ENCODE results near the gene RHOJ.
"Not testable (repeated sequence)": the region's sequence is repeated elsewhere in the genome, so short reads cannot be mapped to it uniquely, and the experiment has no call there.

The RHOJ gene

DNA sequence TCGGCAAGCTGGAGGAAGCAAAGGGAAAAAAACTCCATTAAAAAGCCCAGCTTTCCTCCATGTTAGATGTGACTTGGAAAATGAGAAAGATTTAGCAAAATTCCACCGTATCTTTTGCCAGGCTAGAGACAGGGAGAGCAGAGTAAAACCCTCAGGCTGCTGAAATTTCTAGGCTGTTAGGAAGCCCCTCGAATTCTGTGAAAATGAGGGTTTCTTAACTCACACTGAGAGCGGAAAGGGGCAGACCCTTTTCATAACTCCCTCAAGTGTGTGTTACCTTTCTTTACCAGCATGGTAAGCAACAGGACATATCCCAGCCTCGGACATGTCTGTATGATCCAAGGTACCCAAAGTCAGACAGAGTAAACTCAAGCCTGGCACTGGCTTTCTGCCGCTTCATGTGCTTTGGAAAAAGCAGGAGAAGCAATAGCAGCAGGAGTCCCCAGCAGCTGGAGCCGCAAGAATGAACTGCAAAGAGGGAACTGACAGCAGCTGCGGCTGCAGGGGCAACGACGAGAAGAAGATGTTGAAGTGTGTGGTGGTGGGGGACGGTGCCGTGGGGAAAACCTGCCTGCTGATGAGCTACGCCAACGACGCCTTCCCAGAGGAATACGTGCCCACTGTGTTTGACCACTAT is at the start of gene RHOJ:
Gene RHOJ, plus strand, starts transcription at position 37 of the 637 bp plus-strand sequence. Its CDS starts 427 bp downstream, at position 464.
- no peak for DNase-seq (ENCODE audit: low spot score in 2 of 2)
- Mint-ChIP-seq H3K4me3 (no peak within 1 kb of the TSS), H3K27ac (ENCODE audit: low read depth) (no peak within 1 kb of the TSS), H3K36me3 (ENCODE audit: insufficient read depth) (peaks cover 2% of the 10 kb centered on the region), H3K4me1 (no peaks in the 10 kb centered on the region), H3K27me3 (peaks cover 19% of the 10 kb centered on the region), H3K9me3 (no peaks in the 10 kb centered on the region)
- ATAC-seq (replicated peaks; ENCODE audit: extremely low read depth, poor library complexity, severe bottlenecking), result no peak

DNA sequence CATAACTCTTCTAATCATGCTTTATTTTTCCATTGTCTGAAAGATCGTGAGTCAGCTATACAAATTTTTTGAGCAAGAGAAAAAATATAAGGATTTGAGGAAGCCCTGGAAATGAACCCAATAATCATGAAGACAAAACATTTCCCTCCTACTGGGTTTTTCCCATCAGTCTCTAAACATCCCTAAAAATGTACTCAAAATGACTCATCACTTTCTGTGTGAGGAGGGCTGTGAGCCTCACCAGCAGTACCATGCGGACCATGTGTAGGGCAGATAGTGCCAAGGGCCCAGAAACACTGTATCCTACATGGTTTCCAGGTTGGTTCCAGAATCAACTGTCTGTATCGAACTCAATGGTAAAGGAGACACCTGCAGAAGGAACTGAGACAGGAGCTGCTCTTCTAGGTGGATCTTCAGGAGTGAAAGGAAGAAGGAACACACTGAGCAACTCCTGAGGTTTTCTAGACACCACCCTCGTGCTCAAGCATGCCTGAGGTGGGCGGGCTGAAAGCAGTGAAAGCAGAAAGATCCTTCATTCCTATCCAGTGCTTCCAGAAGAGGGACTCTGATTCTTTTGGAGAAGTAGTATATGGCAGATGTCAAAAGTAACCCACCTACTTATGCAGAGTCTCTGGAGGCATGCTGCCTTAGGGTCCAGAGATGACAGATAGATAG is 48.6 kb upstream of the RHOJ start:
- H3K4me1 Mint-ChIP-seq, result no peaks in the 10 kb centered on the region

DNA sequence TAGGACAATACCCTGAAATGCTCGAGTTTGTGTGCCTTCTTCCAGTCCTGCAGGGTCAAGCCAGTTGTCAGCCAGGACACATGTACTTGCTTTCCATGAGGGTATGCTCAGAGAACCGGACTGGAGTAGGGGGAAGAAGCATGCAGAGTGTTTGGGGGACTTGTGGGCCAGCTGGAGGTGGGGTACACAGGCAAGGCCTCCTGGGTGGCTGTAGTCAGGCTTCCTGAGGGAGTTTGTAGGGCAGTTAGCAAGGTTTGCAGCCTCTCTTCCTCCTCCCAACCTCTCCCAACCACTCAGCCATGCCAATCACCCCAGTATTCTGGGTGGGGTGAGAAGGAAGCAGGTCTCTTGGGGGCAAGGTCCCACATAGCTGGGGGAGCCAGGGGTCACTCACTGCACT is 47.0 kb upstream of the RHOJ start:
- Mint-ChIP-seq H3K9me3 (no peaks in the 10 kb centered on the region), H3K27ac (ENCODE audit: low read depth) (no peak overlapping the region), H3K4me3 (no peak overlapping the region), H3K4me1 (no peaks in the 10 kb centered on the region), H3K27me3 (peaks cover 7% of the 10 kb centered on the region), H3K36me3 (ENCODE audit: insufficient read depth) (no peaks in the 10 kb centered on the region)
- DNase-seq (ENCODE audit: low spot score in 2 of 2) (no peak), ATAC-seq (replicated peaks; ENCODE audit: extremely low read depth, poor library complexity, severe bottlenecking) (no peak)

More for the DNA sequence above, 48.6 kb upstream of the RHOJ start:
- Mint-ChIP-seq H3K9me3 (no peaks in the 10 kb centered on the region), H3K27ac (ENCODE audit: low read depth) (no peak overlapping the region), H3K4me3 (no peak overlapping the region), H3K27me3 (peaks cover 7% of the 10 kb centered on the region), H3K36me3 (ENCODE audit: insufficient read depth) (no peaks in the 10 kb centered on the region)
- no peak for ATAC-seq (replicated peaks; ENCODE audit: extremely low read depth, poor library complexity, severe bottlenecking)
- no peak for DNase-seq (ENCODE audit: low spot score in 2 of 2)

DNA sequence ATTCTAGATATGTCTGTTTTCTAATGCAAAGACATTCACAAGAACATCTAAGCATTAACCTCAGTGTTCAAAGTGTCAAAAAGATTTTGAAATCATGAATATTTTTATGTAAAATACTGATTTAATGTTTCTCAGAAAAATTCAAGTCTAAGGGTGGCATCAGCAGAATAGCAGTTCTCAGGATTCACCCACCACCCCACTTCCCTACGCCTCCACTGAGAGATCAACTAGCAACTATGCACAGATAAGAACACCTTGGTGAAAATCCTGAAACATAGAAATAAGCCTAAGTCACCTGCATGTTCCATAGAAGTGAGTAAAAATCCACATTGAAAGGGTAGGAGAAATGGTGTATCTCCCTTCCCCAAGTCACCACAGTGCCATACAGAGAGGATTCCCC is 40.9 kb upstream of the RHOJ start:
- Mint-ChIP-seq H3K4me1 (no peaks in the 10 kb centered on the region), H3K27ac (ENCODE audit: low read depth) (no peak overlapping the region), H3K27me3 (peaks cover 3% of the 10 kb centered on the region), H3K4me3 (no peak overlapping the region), H3K9me3 (no peaks in the 10 kb centered on the region), H3K36me3 (ENCODE audit: insufficient read depth) (no peaks in the 10 kb centered on the region)
- DNase-seq (ENCODE audit: low spot score in 2 of 2), result no peak
- no peak for ATAC-seq (replicated peaks; ENCODE audit: extremely low read depth, poor library complexity, severe bottlenecking)

DNA sequence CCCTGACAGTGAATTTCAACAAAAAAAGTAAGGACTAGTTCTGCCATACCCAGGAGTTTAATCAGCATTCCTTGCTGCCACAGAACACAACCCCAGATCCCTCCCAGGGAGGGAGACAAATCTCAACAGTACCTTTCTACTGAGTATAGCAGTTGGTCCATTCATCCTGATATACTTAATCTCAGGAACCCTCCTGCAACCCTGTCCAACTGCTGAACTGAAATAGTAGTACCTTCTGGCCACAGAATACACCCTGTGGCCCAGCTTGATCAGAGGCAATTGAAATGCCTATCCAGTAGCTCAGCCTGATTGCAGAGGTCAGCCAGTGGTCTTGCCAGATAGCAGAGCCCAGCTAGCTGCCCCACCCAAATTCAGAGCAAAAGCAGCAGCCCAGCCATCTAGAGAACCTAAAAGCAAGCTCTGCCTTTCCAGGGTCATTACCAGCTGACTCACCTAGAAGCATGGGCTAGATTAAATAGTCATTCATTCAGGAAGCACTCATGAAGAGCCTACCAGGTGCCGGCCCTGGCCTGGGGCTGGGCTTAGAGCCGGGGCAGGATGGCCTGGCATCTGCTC is 40.0 kb upstream of the RHOJ start:
- Mint-ChIP-seq H3K36me3 (ENCODE audit: insufficient read depth) (no peaks in the 10 kb centered on the region), H3K4me3 (no peak overlapping the region), H3K4me1 (no peaks in the 10 kb centered on the region), H3K27ac (ENCODE audit: low read depth) (no peak overlapping the region), H3K27me3 (no peaks in the 10 kb centered on the region), H3K9me3 (no peaks in the 10 kb centered on the region)
- ATAC-seq (replicated peaks; ENCODE audit: extremely low read depth, poor library complexity, severe bottlenecking), result no peak
- no peak for DNase-seq (ENCODE audit: low spot score in 2 of 2)

DNA sequence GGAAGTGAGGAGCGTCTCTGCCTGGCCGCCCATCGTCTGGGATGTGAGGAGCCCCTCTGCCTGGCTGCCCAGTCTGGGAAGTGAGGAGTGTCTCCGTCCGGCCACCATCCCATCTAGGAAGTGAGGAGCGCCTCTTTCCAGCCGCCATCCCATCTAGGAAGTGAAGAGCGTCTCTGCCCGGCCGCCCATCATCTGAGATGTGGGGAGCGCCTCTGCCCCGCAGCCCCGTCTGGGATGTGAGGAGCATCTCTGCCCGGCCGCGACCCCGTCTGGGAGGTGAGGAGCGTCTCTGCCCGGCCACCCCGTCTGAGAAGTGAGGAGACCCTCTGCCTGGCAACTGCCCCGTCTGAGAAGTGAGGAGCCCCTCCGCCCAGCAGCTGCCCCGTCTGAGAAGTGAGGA is 39.0 kb upstream of the RHOJ start:
- not testable (repeated sequence) for ATAC-seq (replicated peaks; ENCODE audit: extremely low read depth, poor library complexity, severe bottlenecking); H3K4me1 Mint-ChIP-seq; H3K27me3 Mint-ChIP-seq; H3K36me3 Mint-ChIP-seq (ENCODE audit: insufficient read depth); H3K4me3 Mint-ChIP-seq; DNase-seq (ENCODE audit: low spot score in 2 of 2); H3K9me3 Mint-ChIP-seq; H3K27ac Mint-ChIP-seq (ENCODE audit: low read depth)

DNA sequence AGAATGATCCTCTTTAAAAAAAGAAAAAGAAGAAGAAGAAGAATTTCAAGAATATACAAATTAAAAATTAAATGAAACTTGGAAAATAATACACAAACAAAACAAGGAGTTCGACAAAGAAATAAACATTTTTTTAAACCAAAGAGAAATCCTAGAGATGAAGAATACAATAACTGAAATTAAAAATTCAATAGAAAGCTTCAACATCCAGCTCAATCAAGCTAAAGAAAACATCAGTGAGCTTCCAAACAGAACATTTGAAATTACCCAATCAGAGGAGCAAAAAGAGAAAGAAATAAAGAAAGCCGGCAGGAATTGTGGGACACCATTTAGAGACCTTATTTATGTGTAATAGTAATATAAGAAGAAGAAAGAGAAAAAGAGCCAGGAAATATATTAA is 37.2 kb upstream of the RHOJ start:
- no peaks in the 10 kb centered on the region for H3K4me1 Mint-ChIP-seq
- ATAC-seq (replicated peaks; ENCODE audit: extremely low read depth, poor library complexity, severe bottlenecking) (no peak), DNase-seq (ENCODE audit: low spot score in 2 of 2) (no peak)
- H3K9me3 Mint-ChIP-seq, result no peaks in the 10 kb centered on the region
- no peaks in the 10 kb centered on the region for H3K27me3 Mint-ChIP-seq
- H3K27ac Mint-ChIP-seq (ENCODE audit: low read depth), result no peak overlapping the region
- H3K4me3 Mint-ChIP-seq, result no peak overlapping the region
- no peaks in the 10 kb centered on the region for H3K36me3 Mint-ChIP-seq (ENCODE audit: insufficient read depth)

DNA sequence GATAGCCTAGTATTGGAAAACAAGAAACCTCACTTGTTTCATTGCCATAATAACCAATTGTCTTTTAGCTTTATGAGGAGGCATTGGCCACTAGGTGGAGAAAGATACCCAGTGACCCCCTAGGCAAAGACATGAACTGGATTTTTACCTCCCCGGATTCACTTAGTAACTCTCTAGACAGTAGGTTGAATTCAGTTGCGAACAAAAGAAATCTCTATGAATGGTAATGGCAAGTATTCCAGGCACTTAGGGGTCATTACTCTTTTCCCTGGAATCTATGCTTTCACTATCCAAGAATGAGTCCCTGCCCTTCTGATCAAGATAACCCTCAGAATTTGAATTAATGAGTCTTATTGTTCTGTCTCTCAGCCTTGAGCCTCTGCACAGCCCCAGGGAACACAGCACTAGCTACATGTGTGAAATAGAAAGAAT is 29.5 kb upstream of the RHOJ start:
- Mint-ChIP-seq H3K4me1 (no peaks in the 10 kb centered on the region), H3K36me3 (ENCODE audit: insufficient read depth) (no peaks in the 10 kb centered on the region), H3K9me3 (no peaks in the 10 kb centered on the region), H3K27me3 (no peaks in the 10 kb centered on the region), H3K27ac (ENCODE audit: low read depth) (no peak overlapping the region), H3K4me3 (no peak overlapping the region)
- ATAC-seq (replicated peaks; ENCODE audit: extremely low read depth, poor library complexity, severe bottlenecking) (no peak), DNase-seq (ENCODE audit: low spot score in 2 of 2) (no peak)

DNA sequence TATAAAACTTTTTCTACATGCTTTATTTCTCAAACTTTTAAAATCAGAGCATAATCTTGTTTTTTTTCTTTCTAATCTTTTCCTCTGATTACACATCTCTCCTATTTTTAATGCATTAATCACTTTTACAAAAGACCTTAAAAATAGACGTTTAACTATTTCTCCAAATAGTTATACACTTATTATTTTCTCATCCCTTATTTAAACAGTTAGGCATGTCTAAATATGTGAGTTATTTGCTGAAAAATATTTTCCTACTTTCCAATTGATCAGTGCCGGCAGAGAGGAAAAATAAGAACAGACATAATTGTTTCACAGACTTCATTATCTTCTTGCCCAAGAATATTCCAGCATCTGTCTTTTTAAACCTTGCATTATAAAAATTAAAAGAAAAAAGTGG is 28.7 kb upstream of the RHOJ start:
- Mint-ChIP-seq H3K36me3 (ENCODE audit: insufficient read depth) (no peaks in the 10 kb centered on the region), H3K27ac (ENCODE audit: low read depth) (no peak overlapping the region), H3K4me1 (no peaks in the 10 kb centered on the region), H3K9me3 (no peaks in the 10 kb centered on the region), H3K4me3 (no peak overlapping the region), H3K27me3 (no peaks in the 10 kb centered on the region)
- DNase-seq (ENCODE audit: low spot score in 2 of 2) (no peak), ATAC-seq (replicated peaks; ENCODE audit: extremely low read depth, poor library complexity, severe bottlenecking) (no peak)

DNA sequence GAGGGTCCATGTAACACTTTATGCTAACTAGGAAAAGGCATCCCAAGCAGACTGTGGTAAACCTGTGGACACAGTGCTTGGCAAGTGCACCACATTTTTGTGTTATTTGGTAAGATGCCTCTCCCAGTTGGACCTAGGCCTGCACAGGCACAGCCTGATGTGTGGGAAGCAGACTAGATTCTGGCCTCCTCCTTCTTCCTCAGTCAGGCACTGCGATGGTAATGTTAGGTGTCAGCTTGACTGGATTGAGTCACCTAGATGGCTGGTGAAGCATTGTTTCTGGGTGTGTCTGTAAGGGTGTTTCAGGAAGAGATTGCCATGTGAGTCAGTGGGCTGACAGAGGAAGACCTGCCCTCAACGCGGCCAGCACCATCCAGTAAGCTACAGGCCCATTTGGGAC is 25.3 kb upstream of the RHOJ start:
- Mint-ChIP-seq H3K4me3 (no peak overlapping the region), H3K4me1 (no peaks in the 10 kb centered on the region), H3K9me3 (peaks cover 5% of the 10 kb centered on the region), H3K27me3 (peaks cover 13% of the 10 kb centered on the region), H3K27ac (ENCODE audit: low read depth) (no peak overlapping the region), H3K36me3 (ENCODE audit: insufficient read depth) (no peaks in the 10 kb centered on the region)
- ATAC-seq (replicated peaks; ENCODE audit: extremely low read depth, poor library complexity, severe bottlenecking), result no peak
- DNase-seq (ENCODE audit: low spot score in 2 of 2), result no peak

DNA sequence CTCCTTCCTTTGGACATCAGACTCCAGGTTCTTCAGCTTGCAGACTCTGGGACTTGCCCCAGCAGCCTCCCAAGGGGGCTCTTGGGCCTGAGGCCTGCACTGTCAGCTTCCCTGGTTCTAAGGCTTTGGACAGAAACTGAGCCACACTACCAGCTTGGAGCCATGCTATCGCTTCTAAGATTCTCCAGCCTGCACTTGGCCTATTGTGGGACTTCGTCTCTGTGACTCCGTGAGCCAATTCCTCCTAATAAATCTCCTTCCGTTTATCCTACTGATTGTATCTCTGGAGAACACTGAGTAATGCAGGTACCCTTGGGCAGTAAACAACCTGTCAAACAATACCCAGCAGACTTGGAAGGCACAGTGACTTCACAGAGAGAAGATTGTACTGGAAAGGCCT is 24.9 kb upstream of the RHOJ start:
- Mint-ChIP-seq H3K27ac (ENCODE audit: low read depth) (no peak overlapping the region), H3K27me3 (peaks cover 13% of the 10 kb centered on the region), H3K4me1 (no peaks in the 10 kb centered on the region), H3K9me3 (peaks cover 5% of the 10 kb centered on the region), H3K4me3 (no peak overlapping the region), H3K36me3 (ENCODE audit: insufficient read depth) (no peaks in the 10 kb centered on the region)
- no peak for ATAC-seq (replicated peaks; ENCODE audit: extremely low read depth, poor library complexity, severe bottlenecking)
- no peak for DNase-seq (ENCODE audit: low spot score in 2 of 2)

DNA sequence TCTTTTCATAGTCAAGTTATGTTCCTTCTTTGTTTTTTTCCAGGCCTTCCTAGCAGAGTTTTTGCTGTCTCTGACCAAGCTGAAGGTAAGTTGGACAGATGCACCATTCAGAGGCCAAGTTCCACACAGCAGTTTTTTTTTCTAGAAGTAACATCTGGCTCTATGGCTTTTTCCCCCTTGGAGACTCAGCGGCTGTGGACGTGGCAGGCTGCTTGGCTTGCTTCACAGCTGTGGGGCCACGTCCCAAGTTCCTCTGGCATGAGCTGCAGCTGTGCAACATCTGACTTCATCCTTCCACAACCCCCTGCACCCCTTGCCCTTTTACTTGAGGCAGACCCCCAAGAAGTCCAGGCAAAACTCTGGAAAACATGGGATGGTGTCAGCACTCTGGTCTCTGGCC is 24.2 kb upstream of the RHOJ start:
- H3K36me3 Mint-ChIP-seq (ENCODE audit: insufficient read depth), result no peaks in the 10 kb centered on the region
- H3K4me1 Mint-ChIP-seq, result no peaks in the 10 kb centered on the region
- ATAC-seq (replicated peaks; ENCODE audit: extremely low read depth, poor library complexity, severe bottlenecking) (no peak), DNase-seq (ENCODE audit: low spot score in 2 of 2) (no peak)
- peaks cover 13% of the 10 kb centered on the region for H3K27me3 Mint-ChIP-seq
- no peak overlapping the region for H3K4me3 Mint-ChIP-seq
- no peak overlapping the region for H3K27ac Mint-ChIP-seq (ENCODE audit: low read depth)
- H3K9me3 Mint-ChIP-seq, result peaks cover 5% of the 10 kb centered on the region

DNA sequence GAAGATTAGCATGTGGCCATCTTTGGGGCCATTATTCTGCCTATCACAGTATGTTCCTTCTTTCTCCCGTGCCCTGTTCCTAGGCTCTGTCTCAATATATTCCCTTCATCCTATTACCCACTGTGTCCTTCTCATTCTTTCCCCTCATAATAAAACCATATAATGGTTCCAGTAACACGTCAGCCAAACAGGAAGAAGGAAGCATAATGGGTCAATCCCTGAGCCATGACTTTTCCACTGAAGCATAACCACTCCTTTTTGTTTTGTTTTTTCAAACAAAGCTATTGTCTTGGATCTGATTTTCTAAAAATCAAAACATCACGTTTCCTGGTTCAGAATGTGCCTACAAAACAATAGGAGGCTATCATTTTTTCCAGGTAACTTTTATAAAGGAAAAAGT is 21.3 kb upstream of the RHOJ start:
- DNase-seq (ENCODE audit: low spot score in 2 of 2), result no peak
- H3K4me3 Mint-ChIP-seq, result no peak overlapping the region
- H3K4me1 Mint-ChIP-seq, result no peaks in the 10 kb centered on the region
- H3K27me3 Mint-ChIP-seq, result peaks cover 13% of the 10 kb centered on the region
- H3K9me3 Mint-ChIP-seq, result peaks cover 5% of the 10 kb centered on the region
- no peaks in the 10 kb centered on the region for H3K36me3 Mint-ChIP-seq (ENCODE audit: insufficient read depth)
- no peak for ATAC-seq (replicated peaks; ENCODE audit: extremely low read depth, poor library complexity, severe bottlenecking)
- H3K27ac Mint-ChIP-seq (ENCODE audit: low read depth), result no peak overlapping the region
